K562 (cell line): ENCODE data around the gene PKD2. TPM values are rescaled to one million over a fixed set of nuclear protein-coding genes. Genes with fewer than 3 reads are reported as not detected.
A peak's percentile ranks its signal among the peaks of the same experiment; 100 is the strongest.

Source experiments
- ATAC-seq: fragments of 200-7000 bp; cut with Tn5 transposase; 3 replicates; pipeline ENCODE4 v1.9.1; 2020; ENCODE audit warnings: moderate library complexity
- BruUV-seq: library from RNA; stranded (reverse); fragments of 400-500 nt; replicated peaks from 2 replicates; lab custom pipeline; 2021; lab: Mats Ljungman, UMichigan
- CTCF ChIA-PET: fragments of 300-600 bp; formaldehyde crosslinking; extraction: SDS; loops from one replicate; lab custom pipeline; 2021; ENCODE audit warnings: low intra/inter-chr PET ratio; lab: Yijun Ruan, JAX
- POLR2A ChIA-PET: fragments of 300-600, 350-650 bp; sonication (Branson Sonifier 250); formaldehyde crosslinking; extraction: SDS; loops from one replicate; lab custom pipeline; 2021; ENCODE audit warnings: antibody characterized with exemption, inconsistent platforms; lab: Yijun Ruan, JAX
- DNase-seq, 4 experiments: peaks; one replicate each; pipeline versions ENCODE4 v3.0.0 to v3.0.0-alpha.2; 2011 to 2018; ENCODE audit warnings: low spot score in 3 of 4, mixed read lengths in 3 of 4; ENCODE audit errors: extremely low read depth in 1 of 4
- FAIRE-seq: peaks from 2 replicates; lab custom pipeline; 2011; peaks lifted over from hg19 to GRCh38; lab: Jason Lieb, UNC
- H2AFZ ChIP-seq: 2 replicates; pipeline ENCODE4 v1.6.0; 2011; ENCODE audit warnings: low read depth, low read length, control low read depth, inconsistent platforms
- H3K27ac ChIP-seq: fragments of 200-600 bp; 3 replicates; pipeline ENCODE4 v1.8.0; 2011; ENCODE audit warnings: low read depth, mild to moderate bottlenecking, control low read depth, inconsistent platforms, low read length, moderate library complexity, mixed read lengths; ENCODE audit errors: extremely low read depth
- H3K27me3 ChIP-seq, 2 experiments: fragments of 300-600 bp in 1 of 2; 2 replicates in 1 of 2; 3 replicates in 1 of 2; pipeline versions ENCODE4 v1.6.0 to v1.8.0; 2011; ENCODE audit warnings: inconsistent platforms in 2 of 2, low read length in 2 of 2, mild to moderate bottlenecking in 1 of 2, mixed read lengths in 1 of 2, moderate library complexity in 1 of 2; ENCODE audit not compliant: control insufficient read depth in 2 of 2, insufficient read depth in 2 of 2
- H3K36me3 ChIP-seq: fragments of 300-600 bp; 3 replicates; pipeline ENCODE4 v1.8.0; 2011; ENCODE audit warnings: mild to moderate bottlenecking, low read length, inconsistent platforms; ENCODE audit not compliant: control insufficient read depth, insufficient read depth
- H3K4me1 ChIP-seq, 2 experiments: fragments of 200-600 bp in 1 of 2; replicated peaks in 1 of 2; 2 replicates in 1 of 2; 3 replicates in 1 of 2; pipeline versions ENCODE4 v1.5.1 to v1.8.0; 2011; ENCODE audit warnings: inconsistent platforms in 2 of 2, low read length in 2 of 2, mild to moderate bottlenecking in 1 of 2, mixed read lengths in 1 of 2, moderate library complexity in 1 of 2; ENCODE audit not compliant: control insufficient read depth in 2 of 2, insufficient read depth in 2 of 2
- H3K4me2 ChIP-seq: 2 replicates; pipeline ENCODE4 v1.6.1; 2011; ENCODE audit warnings: low read length, control low read depth, inconsistent platforms, mixed read lengths; ENCODE audit not compliant: insufficient read depth
- H3K4me3 ChIP-seq: fragments of 200-600 bp; sonication (generic), shearing (Covaris generic); 2 replicates; pipeline ENCODE4 v1.5.1; 2016; ENCODE audit warnings: control low read depth, inconsistent platforms
- H3K79me2 ChIP-seq: fragments of 200-600 bp; 3 replicates; pipeline ENCODE4 v1.8.0; 2011; ENCODE audit warnings: low read length, inconsistent platforms; ENCODE audit not compliant: control insufficient read depth, insufficient read depth
- H3K9ac ChIP-seq, 2 experiments: 2 replicates each; pipeline versions ENCODE4 v1.6.0 to v1.6.1; 2011; ENCODE audit warnings: low read depth in 2 of 2, low read length in 2 of 2, control low read depth in 1 of 2, inconsistent platforms in 1 of 2, mild to moderate bottlenecking in 1 of 2, mixed read lengths in 1 of 2; ENCODE audit not compliant: insufficient read depth in 1 of 2
- H3K9me1 ChIP-seq: one replicate; pipeline ENCODE4 v1.6.0; 2011; ENCODE audit warnings: inconsistent platforms, mild to moderate bottlenecking, low read length, moderate library complexity; ENCODE audit not compliant: control insufficient read depth, insufficient read depth
- H3K9me3 ChIP-seq: replicated peaks from 2 replicates; pipeline ENCODE4 v1.5.1; 2011; ENCODE audit warnings: low read depth, low read length, inconsistent platforms; ENCODE audit not compliant: control insufficient read depth, insufficient read depth
- H4K20me1 ChIP-seq: replicated peaks from 2 replicates; pipeline ENCODE4 v1.6.1; 2011; ENCODE audit warnings: low read length, inconsistent platforms, mixed read lengths; ENCODE audit not compliant: control insufficient read depth, insufficient read depth
- ATF7 ChIP-seq: fragments of 450-650 bp; IDR thresholded peaks from 2 replicates; pipeline ENCODE4 v1.7.1; 2014; ENCODE audit warnings: mild to moderate bottlenecking, moderate library complexity
- CEBPG ChIP-seq, 3 experiments: fragments of 200-800 bp in 1 of 3; sonication (Bioruptor generic) in 1 of 3; sonication (generic) in 1 of 3; formaldehyde crosslinking in 1 of 3; IDR thresholded peaks in 2 of 3; conservative IDR thresholded peaks in 1 of 3; 2 replicates each; pipeline versions ENCODE4 v1.6.1 to v1.8.0; 2016 to 2022; ENCODE audit warnings: missing compliant biosample characterization in 2 of 3, missing genetic modification characterization in 2 of 3, mild to moderate bottlenecking in 1 of 3, missing genetic modification reagents in 1 of 3
- JUND ChIP-seq, 2 experiments: IDR thresholded peaks; 2 replicates in 1 of 2; 3 replicates in 1 of 2; pipeline ENCODE4 v1.6.1; 2011; ENCODE audit warnings: borderline replicate concordance in 2 of 2, low read depth in 2 of 2, low read length in 2 of 2, improper control_type of control experiment in 1 of 2, missing biosample characterization in 1 of 2, missing genetic modification characterization in 1 of 2, missing genetic modification reagents in 1 of 2
- PHF21A ChIP-seq: fragments of 450-650 bp; IDR thresholded peaks from 2 replicates; pipeline ENCODE4 v1.6.1; 2017; ENCODE audit warnings: low read depth, borderline replicate concordance
- ZNF175 ChIP-seq: fragments of 200-800 bp; sonication (Bioruptor generic); IDR thresholded peaks from 2 replicates; pipeline ENCODE4 v1.6.1; 2016; ENCODE audit warnings: low read depth, mild to moderate bottlenecking, missing genetic modification characterization, missing compliant biosample characterization
- WGBS: fragments of 100-300 bp; shearing (Covaris generic); methylation state at CpG from one replicate; pipeline ENCODE4 v1.1.6; 2016; ENCODE audit warnings: low coverage, mixed read lengths; ENCODE audit not compliant: insufficient coverage; ENCODE audit errors: missing lambda C conversion rate; 5-methylcytosine and 5-hydroxymethylcytosine counted together
- in situ Hi-C: fragments of 300-500 bp; cut with MboI; formaldehyde crosslinking; loops from 4 replicates; pipeline ENCODE4 v1.15.0; 2018; ENCODE audit warnings: inconsistent platforms, mixed read lengths
- intact Hi-C: fragments of 100-400 bp; cut with micrococcal nuclease; formaldehyde crosslinking; loops from 2 replicates; pipeline ENCODE4 v1.14.2; 2022
- polyA plus RNA-seq, 8 experiments: library from polyadenylated mRNA; depleted of rRNA in 4 of 8; stranded (reverse) in 5 of 8; unstranded in 3 of 8; fragments of >200 nt; fragmentation: Nextera tagmentation in 2 of 8; fragmentation: Illumina TruSeq in 1 of 8; extraction: Ambion mirVana in 2 of 8; extraction: Trizol in 1 of 8; gene quantifications; 2 replicates each; pipeline versions ENCODE4 v1.2.1 to v1.2.3, GENCODE V29; 2011 to 2014; ENCODE audit warnings: inconsistent platforms in 1 of 8, missing spikeins in 1 of 8
- total RNA-seq, 7 experiments: library from RNA; depleted of rRNA in 6 of 7; stranded (reverse); fragments of >200 nt in 6 of 7; fragmentation: Illumina TruSeq in 2 of 7; extraction: Trizol in 2 of 7; gene quantifications; 2 replicates each; pipeline versions ENCODE4 v1.2.1 to v1.2.3, GENCODE V29; 2011 to 2021; ENCODE audit warnings: low replicate concordance in 1 of 7
- TF ChIP-seq, protein P1 (sequence below): fragments of 450-650 bp; IDR thresholded peaks from 2 replicates; pipeline ENCODE4 v1.6.1; 2017; ENCODE audit warnings: mild to moderate bottlenecking, moderate library complexity
- TF ChIP-seq, protein P2 (sequence below): sonication (generic); formaldehyde crosslinking; IDR thresholded peaks from 2 replicates; pipeline ENCODE4 v1.8.1; 2023; ENCODE audit warnings: mild to moderate bottlenecking, missing genetic modification reagents, moderate library complexity
- TF ChIP-seq, protein P3 (sequence below), 2 experiments: fragments of 450-650 bp in 1 of 2; sonication (generic) in 1 of 2; formaldehyde crosslinking in 1 of 2; IDR thresholded peaks in 1 of 2; conservative IDR thresholded peaks in 1 of 2; 2 replicates each; pipeline versions ENCODE4 v1.6.1 to v1.8.1; 2016 to 2023; ENCODE audit warnings: mild to moderate bottlenecking in 2 of 2, moderate library complexity in 2 of 2, inconsistent platforms in 1 of 2, missing genetic modification reagents in 1 of 2
- TF ChIP-seq, protein P4 (sequence below): fragments of 450-650 bp; IDR thresholded peaks from 2 replicates; pipeline ENCODE4 v1.6.1; 2016; ENCODE audit warnings: missing biosample characterization, missing genetic modification characterization

PKD2 gene
- total and polyA plus RNA-seq, 9 of the 15 experiments (the other 6 are each of a cell fraction or from before 2014, with no cell fraction given), result 0.11 to 1.2 (median 0.47) TPM

DNA sequence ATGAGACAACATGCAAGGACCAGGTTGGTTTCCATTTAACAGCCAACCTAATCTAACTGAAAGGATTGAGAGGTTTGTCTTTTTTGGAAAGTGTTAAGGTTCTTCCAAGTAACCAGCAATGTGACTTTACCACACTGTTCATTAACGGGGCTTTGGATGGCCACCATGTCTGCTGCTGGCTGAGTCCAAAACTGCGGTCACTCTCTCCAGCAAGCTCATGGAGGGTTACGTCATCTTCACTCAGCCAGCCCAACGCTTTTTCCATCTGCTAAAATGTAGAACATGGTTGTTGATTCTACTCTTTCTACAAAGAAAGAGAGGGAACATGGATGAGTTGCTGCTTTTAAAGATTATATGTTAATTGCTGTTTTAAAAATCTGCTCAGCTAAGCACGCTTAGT lies 11.0 kb downstream of the PKD2 start:
- Histone ChIP-seq H3K9me3 (no peaks in the 10 kb centered on the region), H3K27me3 (peaks cover 0 to 6% of the 10 kb centered on the region in 2 experiments; a peak in 1 of 5 replicates), H3K9me1 (no peaks in the 10 kb centered on the region), H3K4me1 (no peaks in the 10 kb centered on the region), H3K79me2 (no peaks in the 10 kb centered on the region), H3K36me3 (no peaks in the 10 kb centered on the region), H3K4me2 (no peak overlapping the region), H3K27ac (no peak overlapping the region), H3K9ac (no peak overlapping the region), H2AFZ (peak overlapping the region; percentile 32; the same call in 1 of the 2 replicates), H4K20me1 (no peaks in the 10 kb centered on the region), H3K4me3 (no peak overlapping the region)
- no TSS peak for BruUV-seq
- 13% methylated on average over 5 of the region's 5 CpGs for WGBS
- FAIRE-seq (no peak), DNase-seq (peak in 1 of 4 experiments; percentile 5), ATAC-seq (peak; percentile 68; the same call in 2 of the 3 replicates)
- intact Hi-C loops (no loop called here), in situ Hi-C loops (no loop called here)
- TF ChIP-seq PHF21A, result no peak
- TF ChIP-seq, protein P1, sequence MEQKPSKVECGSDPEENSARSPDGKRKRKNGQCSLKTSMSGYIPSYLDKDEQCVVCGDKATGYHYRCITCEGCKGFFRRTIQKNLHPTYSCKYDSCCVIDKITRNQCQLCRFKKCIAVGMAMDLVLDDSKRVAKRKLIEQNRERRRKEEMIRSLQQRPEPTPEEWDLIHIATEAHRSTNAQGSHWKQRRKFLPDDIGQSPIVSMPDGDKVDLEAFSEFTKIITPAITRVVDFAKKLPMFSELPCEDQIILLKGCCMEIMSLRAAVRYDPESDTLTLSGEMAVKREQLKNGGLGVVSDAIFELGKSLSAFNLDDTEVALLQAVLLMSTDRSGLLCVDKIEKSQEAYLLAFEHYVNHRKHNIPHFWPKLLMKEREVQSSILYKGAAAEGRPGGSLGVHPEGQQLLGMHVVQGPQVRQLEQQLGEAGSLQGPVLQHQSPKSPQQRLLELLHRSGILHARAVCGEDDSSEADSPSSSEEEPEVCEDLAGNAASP, result no peak
- no peak for TF ChIP-seq CEBPG (CRISPR knock-in tag; IDR thresholded peaks at IDR 0.05)
- peak; percentile 60 to 76 for TF ChIP-seq CEBPG (tag; conservative IDR thresholded peaks at IDR 0.05 in 1 of 2, IDR thresholded peaks at IDR 0.05 in 1 of 2)
- TF ChIP-seq, protein P2, sequence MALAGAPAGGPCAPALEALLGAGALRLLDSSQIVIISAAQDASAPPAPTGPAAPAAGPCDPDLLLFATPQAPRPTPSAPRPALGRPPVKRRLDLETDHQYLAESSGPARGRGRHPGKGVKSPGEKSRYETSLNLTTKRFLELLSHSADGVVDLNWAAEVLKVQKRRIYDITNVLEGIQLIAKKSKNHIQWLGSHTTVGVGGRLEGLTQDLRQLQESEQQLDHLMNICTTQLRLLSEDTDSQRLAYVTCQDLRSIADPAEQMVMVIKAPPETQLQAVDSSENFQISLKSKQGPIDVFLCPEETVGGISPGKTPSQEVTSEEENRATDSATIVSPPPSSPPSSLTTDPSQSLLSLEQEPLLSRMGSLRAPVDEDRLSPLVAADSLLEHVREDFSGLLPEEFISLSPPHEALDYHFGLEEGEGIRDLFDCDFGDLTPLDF (CRISPR knock-in tag), result no peak
- TF ChIP-seq, protein P3, sequence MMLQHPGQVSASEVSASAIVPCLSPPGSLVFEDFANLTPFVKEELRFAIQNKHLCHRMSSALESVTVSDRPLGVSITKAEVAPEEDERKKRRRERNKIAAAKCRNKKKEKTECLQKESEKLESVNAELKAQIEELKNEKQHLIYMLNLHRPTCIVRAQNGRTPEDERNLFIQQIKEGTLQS (IDR thresholded peaks at IDR 0.05), result peak; percentile 80
- TF ChIP-seq, protein P3 (CRISPR knock-in tag; conservative IDR thresholded peaks at IDR 0.05), result no peak
- TF ChIP-seq ZNF175, result 0 out of 2 replicates have a peak, but pooled peaks have one; percentile 30
- TF ChIP-seq, protein P4, sequence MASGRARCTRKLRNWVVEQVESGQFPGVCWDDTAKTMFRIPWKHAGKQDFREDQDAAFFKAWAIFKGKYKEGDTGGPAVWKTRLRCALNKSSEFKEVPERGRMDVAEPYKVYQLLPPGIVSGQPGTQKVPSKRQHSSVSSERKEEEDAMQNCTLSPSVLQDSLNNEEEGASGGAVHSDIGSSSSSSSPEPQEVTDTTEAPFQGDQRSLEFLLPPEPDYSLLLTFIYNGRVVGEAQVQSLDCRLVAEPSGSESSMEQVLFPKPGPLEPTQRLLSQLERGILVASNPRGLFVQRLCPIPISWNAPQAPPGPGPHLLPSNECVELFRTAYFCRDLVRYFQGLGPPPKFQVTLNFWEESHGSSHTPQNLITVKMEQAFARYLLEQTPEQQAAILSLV (tag), result no peak
- TF ChIP-seq ATF7, result peak; percentile 82
- peak; percentile 35; the same call in 1 of the 2 replicates for TF ChIP-seq JUND (IDR thresholded peaks at IDR 0.05; ENCODE audit: borderline replicate concordance, low read depth, low read length)
- peak; percentile 56; the same call in 2 of the 3 replicates for TF ChIP-seq JUND (tag; IDR thresholded peaks at IDR 0.05; ENCODE audit: borderline replicate concordance, low read depth, low read length)
- ChIA-PET POLR2A (no interaction called here), CTCF (no interaction called here)
